Karpas-422 (cell line): ENCODE results near the gene HELZ2. TPM values are rescaled to one million over a fixed set of nuclear protein-coding genes. Genes with fewer than 3 reads are reported as not detected.
A peak's percentile ranks its signal among the peaks of the same experiment; 100 is the strongest.

Source experiments
- DNase-seq: peaks from one replicate; pipeline ENCODE4 v3.0.0-alpha.2; 2015
- H2AFZ ChIP-seq: fragments of 200-600 bp; sonication (generic); 2 replicates; pipeline ENCODE4 v1.6.1; 2014; ENCODE audit warnings: antibody characterized with exemption, low read length, mixed read lengths
- H3K27ac ChIP-seq: fragments of 200-600 bp; sonication (generic); 2 replicates; pipeline ENCODE4 v1.5.1; 2014; ENCODE audit warnings: mild to moderate bottlenecking, low read length, moderate library complexity
- H3K27me3 ChIP-seq: fragments of 200-600 bp; sonication (generic); 2 replicates; pipeline ENCODE4 v1.6.1; 2014; ENCODE audit warnings: low read length, mixed read lengths
- H3K36me3 ChIP-seq: fragments of 200-600 bp; sonication (generic); 2 replicates; pipeline ENCODE4 v1.6.1; 2014; ENCODE audit warnings: low read length, mixed read lengths; ENCODE audit not compliant: insufficient read depth
- H3K4me1 ChIP-seq: fragments of 200-600 bp; sonication (generic); 2 replicates; pipeline ENCODE4 v1.6.1; 2014; ENCODE audit warnings: mild to moderate bottlenecking, low read length, mixed read lengths
- H3K4me2 ChIP-seq: fragments of 200-600 bp; sonication (generic); 2 replicates; pipeline ENCODE4 v1.6.1; 2014; ENCODE audit warnings: low read length, low read depth, mild to moderate bottlenecking; ENCODE audit not compliant: poor library complexity, severe bottlenecking
- H3K4me3 ChIP-seq: fragments of 200-600 bp; sonication (generic); 2 replicates; pipeline ENCODE4 v1.5.1; 2014; ENCODE audit warnings: mild to moderate bottlenecking, antibody characterized with exemption, low read length, mixed read lengths
- H3K79me2 ChIP-seq: fragments of 200-600 bp; sonication (generic); 2 replicates; pipeline ENCODE4 v1.6.1; 2014; ENCODE audit warnings: mild to moderate bottlenecking, low read length, mixed read lengths
- H3K9ac ChIP-seq: fragments of 200-600 bp; sonication (generic); 2 replicates; pipeline ENCODE4 v1.6.0; 2014; ENCODE audit warnings: low read length
- H3K9me2 ChIP-seq: fragments of 200-600 bp; sonication (generic), shearing (Covaris generic); replicated peaks from 2 replicates; pipeline ENCODE4 v1.6.0; 2014; ENCODE audit warnings: mild to moderate bottlenecking, low read length, moderate library complexity; ENCODE audit not compliant: insufficient read depth
- H3K9me3 ChIP-seq: fragments of 300-700, 200-600 bp; sonication (generic); 2 replicates; pipeline ENCODE4 v1.6.1; 2014; ENCODE audit warnings: low read length, mixed read lengths
- H4K20me1 ChIP-seq: fragments of 200-600 bp; sonication (generic); 2 replicates; pipeline ENCODE4 v1.6.1; 2014; ENCODE audit warnings: mild to moderate bottlenecking, antibody characterized with exemption, low read length, low read depth; ENCODE audit not compliant: insufficient read depth
- total RNA-seq: library from RNA; depleted of rRNA; stranded (reverse); fragments of >200 nt; shearing (Covaris generic); gene quantifications from 2 replicates; pipeline ENCODE4 v1.2.3, GENCODE V29; 2014; ENCODE audit warnings: low replicate concordance

The HELZ2 gene
- total RNA-seq, 1 experiment from 2014 or later, result 15.8 TPM

DNA sequence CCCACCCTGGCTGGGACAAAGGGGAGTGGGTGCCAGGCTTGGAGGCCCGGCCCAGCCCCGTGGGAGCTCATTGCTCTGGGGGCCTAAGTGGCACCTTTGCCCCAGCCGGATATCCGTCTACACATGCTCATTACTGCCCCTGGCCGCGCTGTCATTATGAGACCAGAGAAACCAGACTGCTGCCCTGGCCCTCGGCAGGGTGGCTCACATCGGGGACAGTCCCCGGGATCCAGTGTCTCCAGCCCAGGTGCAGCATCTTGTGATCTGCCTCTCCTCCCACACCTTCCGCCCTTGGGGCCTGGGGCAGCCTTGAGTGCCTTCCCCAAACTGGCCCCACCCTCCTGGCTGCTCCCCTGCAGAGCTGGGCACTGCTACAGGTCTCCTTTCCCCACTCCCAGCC lies 31.3 kb downstream of the HELZ2 start:
- peaks cover 42% of the 10 kb centered on the region for H3K4me1 ChIP-seq
- no peak overlapping the region for H3K4me2 ChIP-seq
- H3K4me3 ChIP-seq, result no peak overlapping the region
- H3K9ac ChIP-seq, result no peak overlapping the region
- H3K27ac ChIP-seq, result no peak overlapping the region
- no peaks in the 10 kb centered on the region for H3K9me2 ChIP-seq
- no peaks in the 10 kb centered on the region for H3K27me3 ChIP-seq
- 0 out of 2 replicates have a peak, but pooled peaks cover 5% of the 10 kb centered on the region for H4K20me1 ChIP-seq
- no peak for DNase-seq
- H2AFZ ChIP-seq, result no peak overlapping the region
- no peaks in the 10 kb centered on the region for H3K36me3 ChIP-seq
- no peaks in the 10 kb centered on the region for H3K79me2 ChIP-seq
- H3K9me3 ChIP-seq, result no peaks in the 10 kb centered on the region

DNA sequence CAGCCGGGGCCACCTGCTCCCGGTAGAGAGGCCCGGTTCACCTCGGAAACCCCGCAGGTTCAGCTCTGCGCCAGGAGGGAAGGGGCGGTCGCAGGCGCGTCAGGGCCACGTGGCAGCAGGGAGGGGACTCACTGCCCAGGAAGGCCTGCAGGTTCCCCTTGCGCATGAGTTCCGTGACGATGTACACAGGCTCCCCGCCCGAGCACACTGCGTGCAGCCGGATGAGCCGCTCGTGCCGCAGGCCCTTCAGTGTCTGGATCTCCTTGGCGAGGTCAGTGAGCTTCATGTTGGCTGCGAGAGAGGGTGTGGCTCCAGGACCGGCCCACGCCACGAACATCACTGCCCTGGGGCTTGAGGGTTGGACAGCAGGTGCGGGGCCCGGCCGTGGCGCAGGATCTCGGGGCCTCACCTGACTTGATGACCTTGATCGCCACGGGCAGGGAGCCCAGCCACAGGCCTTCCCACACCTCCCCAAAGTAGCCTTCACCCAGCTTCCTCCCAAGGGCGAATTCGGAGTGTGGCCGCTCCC lies 31.9 kb downstream of the HELZ2 start:
- DNase-seq, result no peak
- Histone ChIP-seq H3K9me2 (no peaks in the 10 kb centered on the region), H3K4me2 (no peak overlapping the region), H3K9ac (no peak overlapping the region), H3K4me3 (no peak overlapping the region), H4K20me1 (0 out of 2 replicates have a peak, but pooled peaks cover 5% of the 10 kb centered on the region), H3K36me3 (no peaks in the 10 kb centered on the region), H3K4me1 (peaks cover 47% of the 10 kb centered on the region), H2AFZ (no peak overlapping the region), H3K9me3 (no peaks in the 10 kb centered on the region), H3K79me2 (no peaks in the 10 kb centered on the region), H3K27ac (no peak overlapping the region), H3K27me3 (no peaks in the 10 kb centered on the region)

DNA sequence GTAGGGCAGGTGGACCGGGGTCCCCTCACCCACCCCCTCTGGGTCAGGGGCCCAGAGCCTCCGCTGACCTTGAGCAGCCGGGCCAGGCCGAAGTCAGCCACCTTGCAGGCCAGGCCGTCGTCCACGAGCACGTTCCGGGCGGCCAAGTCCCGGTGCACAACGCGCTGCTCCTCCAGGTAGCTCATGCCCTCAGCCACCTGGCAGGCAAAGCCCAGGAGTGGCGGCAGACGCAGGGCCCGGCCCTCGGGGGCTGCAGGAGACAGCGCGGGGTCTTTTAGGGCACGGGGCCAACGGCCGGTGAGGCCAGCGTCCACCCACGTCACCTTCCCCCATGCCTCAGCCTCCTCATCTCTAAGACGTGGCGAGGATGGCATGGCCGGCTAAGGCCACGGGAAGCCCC lies 32.7 kb downstream of the HELZ2 start:
- H3K9me2 ChIP-seq, result no peaks in the 10 kb centered on the region
- no peaks in the 10 kb centered on the region for H3K27me3 ChIP-seq
- no peak overlapping the region for H3K4me3 ChIP-seq
- H3K4me2 ChIP-seq, result no peak overlapping the region
- peaks cover 47% of the 10 kb centered on the region for H3K4me1 ChIP-seq
- no peaks in the 10 kb centered on the region for H3K9me3 ChIP-seq
- H3K36me3 ChIP-seq, result no peaks in the 10 kb centered on the region
- no peaks in the 10 kb centered on the region for H3K79me2 ChIP-seq
- H4K20me1 ChIP-seq, result 0 out of 2 replicates have a peak, but pooled peaks cover 5% of the 10 kb centered on the region
- no peak overlapping the region for H3K9ac ChIP-seq
- no peak overlapping the region for H3K27ac ChIP-seq
- no peak overlapping the region for H2AFZ ChIP-seq
- DNase-seq, result no peak

DNA sequence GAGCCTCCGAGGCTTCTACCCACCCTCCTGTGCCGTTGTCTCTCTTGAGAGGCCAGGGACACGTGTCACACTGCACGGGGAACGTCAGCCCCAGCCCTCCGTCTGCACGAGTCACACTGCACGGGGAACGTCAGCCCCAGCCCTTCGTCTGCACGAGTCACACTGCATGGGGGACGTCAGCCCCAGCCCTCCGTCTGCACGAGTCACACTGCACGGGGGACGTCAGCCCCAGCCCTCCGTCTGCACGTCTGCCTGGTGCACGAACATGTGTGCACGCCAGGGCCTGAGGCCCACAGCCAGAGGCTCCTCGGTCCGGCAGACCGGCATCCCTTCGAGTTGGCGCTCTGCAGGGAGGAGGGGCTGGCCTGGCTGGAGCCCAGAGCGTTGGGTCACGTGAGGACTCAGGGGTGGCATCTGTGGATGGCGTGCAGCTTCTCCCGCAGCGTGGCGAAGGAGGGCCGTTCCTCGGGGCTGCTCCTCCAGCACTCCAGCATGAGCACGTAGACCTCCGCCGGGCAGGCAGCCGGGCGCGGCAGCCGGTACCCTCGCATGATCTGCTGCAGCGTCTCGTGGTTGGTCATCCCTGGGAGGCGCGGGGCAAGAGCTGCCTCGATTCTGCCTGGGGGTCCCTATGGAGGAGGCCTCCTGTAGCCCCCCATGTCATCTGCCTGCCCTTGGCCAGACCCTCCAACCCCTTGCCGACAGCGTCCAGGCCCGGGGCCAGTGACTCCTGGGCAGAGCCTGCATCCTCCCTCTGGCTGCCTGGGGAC lies 33.4 kb downstream of the HELZ2 start:
- Histone ChIP-seq H3K4me2 (no peak overlapping the region), H3K27ac (no peak overlapping the region)

DNA sequence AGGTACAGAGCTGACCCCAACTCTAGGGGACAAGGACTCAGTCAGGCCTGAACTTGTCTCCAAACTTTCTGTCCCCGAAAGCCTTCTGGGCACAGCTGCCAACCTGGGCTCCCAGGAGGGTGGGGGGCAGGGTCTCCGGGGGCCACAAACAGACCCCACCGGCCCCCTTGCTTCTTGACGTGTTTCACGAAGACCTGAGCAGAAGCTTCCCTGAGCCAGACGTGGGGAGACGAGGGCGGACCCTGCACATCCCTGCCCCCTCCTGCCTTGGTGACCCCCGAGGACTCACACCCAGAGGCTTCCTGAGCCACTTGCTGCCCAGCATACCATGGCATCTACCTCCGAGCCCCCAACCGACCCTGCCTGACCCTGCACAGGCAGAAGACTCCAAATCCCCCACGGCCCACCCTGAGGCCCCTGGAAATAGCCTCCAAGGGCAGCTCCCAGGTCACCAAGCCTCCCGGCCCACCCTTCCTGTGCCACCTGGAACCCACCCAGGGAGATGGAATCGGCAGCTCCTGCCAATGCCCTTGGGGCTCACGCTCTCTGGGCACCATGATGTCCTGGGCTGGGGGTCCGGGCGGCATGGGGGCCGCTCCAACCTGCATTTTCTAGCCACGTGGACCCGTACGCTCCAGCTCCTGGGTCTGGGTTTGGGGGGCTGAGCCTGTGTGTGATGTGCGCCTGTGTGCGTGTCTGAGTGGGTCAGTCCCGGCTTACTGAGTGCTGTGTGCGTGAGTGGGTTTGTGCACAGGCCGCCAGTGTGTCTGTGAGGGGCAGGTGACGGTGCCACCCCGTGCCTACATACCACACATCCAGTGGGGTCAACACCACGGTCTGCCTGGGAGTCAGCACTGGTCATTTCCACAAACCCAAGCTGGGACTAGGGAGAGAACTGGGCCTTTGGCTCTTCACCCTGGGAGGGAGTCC lies 34.3 kb downstream of the HELZ2 start:
- Histone ChIP-seq H3K36me3 (no peaks in the 10 kb centered on the region), H3K9me3 (no peaks in the 10 kb centered on the region), H3K4me1 (peaks cover 32% of the 10 kb centered on the region), H3K27me3 (no peaks in the 10 kb centered on the region), H3K27ac (no peak overlapping the region), H3K4me3 (no peak overlapping the region), H3K4me2 (no peak overlapping the region), H4K20me1 (0 out of 2 replicates have a peak, but pooled peaks cover 2% of the 10 kb centered on the region), H3K79me2 (no peaks in the 10 kb centered on the region), H3K9ac (no peak overlapping the region), H3K9me2 (no peaks in the 10 kb centered on the region), H2AFZ (no peak overlapping the region)
- DNase-seq, result no peak

More for the DNA sequence above, 33.4 kb downstream of the HELZ2 start:
- H3K36me3 ChIP-seq, result no peaks in the 10 kb centered on the region
- H3K9me3 ChIP-seq, result no peaks in the 10 kb centered on the region
- H3K4me3 ChIP-seq, result no peak overlapping the region
- H3K9ac ChIP-seq, result no peak overlapping the region
- H3K4me1 ChIP-seq, result peaks cover 39% of the 10 kb centered on the region
- no peaks in the 10 kb centered on the region for H3K27me3 ChIP-seq
- H3K9me2 ChIP-seq, result no peaks in the 10 kb centered on the region
- H4K20me1 ChIP-seq, result 0 out of 2 replicates have a peak, but pooled peaks cover 2% of the 10 kb centered on the region
- DNase-seq, result peak; percentile 61
- H3K79me2 ChIP-seq, result no peaks in the 10 kb centered on the region
- H2AFZ ChIP-seq, result no peak overlapping the region

DNA sequence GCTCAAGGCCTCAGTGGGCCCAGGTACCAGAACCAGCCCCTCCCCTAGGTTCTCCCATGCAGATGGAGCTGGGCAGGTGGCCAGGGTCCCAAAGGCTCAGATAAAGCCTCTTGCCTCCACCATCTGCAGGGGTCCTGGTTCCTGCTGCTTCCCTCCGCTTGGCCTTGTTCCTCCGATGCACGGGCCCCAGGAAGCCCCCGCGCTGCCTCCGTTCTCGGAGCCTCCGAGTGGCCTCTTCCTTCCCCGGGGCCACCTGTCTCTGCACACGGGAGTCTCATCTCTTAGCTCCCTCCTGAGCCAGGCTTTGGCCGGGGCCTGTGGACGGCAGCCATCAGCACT lies 35.0 kb downstream of the HELZ2 start:
- no peaks in the 10 kb centered on the region for H3K36me3 ChIP-seq
- no peaks in the 10 kb centered on the region for H3K9me3 ChIP-seq
- H2AFZ ChIP-seq, result no peak overlapping the region
- no peaks in the 10 kb centered on the region for H3K27me3 ChIP-seq
- H3K9me2 ChIP-seq, result no peaks in the 10 kb centered on the region
- no peaks in the 10 kb centered on the region for H3K79me2 ChIP-seq
- H3K4me2 ChIP-seq, result no peak overlapping the region
- DNase-seq, result no peak
- no peak overlapping the region for H3K27ac ChIP-seq
- no peak overlapping the region for H3K4me3 ChIP-seq
- H3K4me1 ChIP-seq, result peaks cover 32% of the 10 kb centered on the region
- no peak overlapping the region for H3K9ac ChIP-seq
- 0 out of 2 replicates have a peak, but pooled peaks cover 2% of the 10 kb centered on the region for H4K20me1 ChIP-seq

DNA sequence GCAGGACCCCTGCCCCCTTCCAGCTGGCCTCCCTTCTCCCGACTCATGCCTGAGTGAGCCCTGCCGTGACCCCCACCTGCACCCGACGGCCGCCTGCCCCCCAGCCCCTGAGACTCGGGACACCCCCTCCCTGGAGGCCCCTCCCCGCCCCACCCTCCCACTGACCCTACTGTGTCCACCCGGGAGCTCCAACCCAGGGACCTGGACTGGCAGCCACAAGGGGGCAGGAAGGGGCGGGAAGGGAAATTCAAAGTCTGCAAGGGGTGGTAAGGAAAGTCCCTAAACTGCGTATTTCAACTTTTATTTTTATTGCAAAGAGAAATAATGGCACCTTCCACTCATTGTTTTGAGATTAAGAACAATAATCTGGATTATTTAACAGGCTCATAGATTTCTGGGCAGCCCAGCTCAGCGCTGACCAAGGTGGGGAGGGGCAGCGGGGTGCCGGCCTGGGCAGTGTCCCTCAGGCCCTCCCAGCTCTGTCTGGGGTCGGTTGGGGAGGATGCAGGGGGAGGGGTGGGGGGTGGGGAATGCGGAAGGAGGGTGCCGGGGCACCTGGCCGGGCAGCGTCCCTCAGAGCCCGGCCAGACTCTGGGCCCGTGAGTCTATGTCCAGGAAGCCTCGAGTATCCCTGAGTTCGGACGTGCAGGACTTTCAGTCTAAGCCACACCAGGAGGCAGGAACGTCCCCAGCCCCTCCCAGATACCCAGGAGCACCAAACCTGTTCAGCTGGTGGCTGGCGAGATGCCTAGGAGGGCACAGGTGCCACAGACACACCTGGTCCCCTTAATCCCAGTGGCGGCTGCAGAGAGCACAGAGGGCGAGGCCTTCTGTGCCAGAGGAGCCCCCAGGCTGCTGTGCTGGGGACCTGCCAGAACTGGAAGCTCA lies 35.6 kb downstream of the HELZ2 start:
- Histone ChIP-seq H3K4me1 (peaks cover 32% of the 10 kb centered on the region), H3K27ac (no peak overlapping the region), H3K9me2 (no peaks in the 10 kb centered on the region), H3K4me3 (peak overlapping the region; percentile 68; the same call in 1 of the 2 replicates), H3K27me3 (no peaks in the 10 kb centered on the region), H3K79me2 (no peaks in the 10 kb centered on the region), H3K36me3 (no peaks in the 10 kb centered on the region), H3K9ac (no peak overlapping the region), H3K4me2 (peak overlapping the region; percentile 84), H2AFZ (no peak overlapping the region), H3K9me3 (no peaks in the 10 kb centered on the region), H4K20me1 (0 out of 2 replicates have a peak, but pooled peaks cover 2% of the 10 kb centered on the region)
- no peak for DNase-seq
